ENCODE measurements around the gene ARHGAP42.

Gene ARHGAP42

GRCh38 chr11:100735949-100736675, 49.0 kb downstream of the ARHGAP42 start:
- no peaks in the 10 kb centered on the region for H3K9me3 ChIP-seq (ENCODE audit: control insufficient read depth, insufficient read depth, low read length)
- H4K20me1 ChIP-seq (ENCODE audit: control insufficient read depth, insufficient read depth, low read depth, low read length) = no peaks in the 10 kb centered on the region
- no peak overlapping the region for H3K4me2 ChIP-seq (ENCODE audit: low read length)
- no peak overlapping the region for H3K27ac ChIP-seq (ENCODE audit: low read depth, low read length)
- H3K9me2 ChIP-seq (replicated peaks; ENCODE audit: control insufficient read depth, low read length) = no peaks in the 10 kb centered on the region
- no peaks in the 10 kb centered on the region for H3K36me3 ChIP-seq (ENCODE audit: control insufficient read depth, low read length)
- TF ChIP-seq EZH2phosphoT487 (IDR thresholded peaks at IDR 0.05; ENCODE audit: borderline replicate concordance, low read length) = no peak
- no peak for TF ChIP-seq CTCF (IDR thresholded peaks at IDR 0.05; ENCODE audit: low read depth, low read length, poor library complexity, severe bottlenecking)
- H3K27me3 ChIP-seq (ENCODE audit: control insufficient read depth, low read length) = no peaks in the 10 kb centered on the region
- no peak overlapping the region for H3K4me3 ChIP-seq (ENCODE audit: low read length)
- H3F3A ChIP-seq (ENCODE audit: control insufficient read depth, insufficient read depth) = no peaks in the 10 kb centered on the region
- H3K79me2 ChIP-seq (ENCODE audit: control insufficient read depth, low read length) = no peaks in the 10 kb centered on the region
- peaks cover 18% of the 10 kb centered on the region for H3K4me1 ChIP-seq (ENCODE audit: control insufficient read depth, low read length)

- H3F3A ChIP-seq (ENCODE audit: control insufficient read depth, insufficient read depth) = no peaks in the 10 kb centered on the region
- no peaks in the 10 kb centered on the region for H3K9me3 ChIP-seq (ENCODE audit: control insufficient read depth, insufficient read depth, low read length)
- peaks cover 29% of the 10 kb centered on the region for H3K4me1 ChIP-seq (ENCODE audit: control insufficient read depth, low read length)
- no peaks in the 10 kb centered on the region for H4K20me1 ChIP-seq (ENCODE audit: control insufficient read depth, insufficient read depth, low read depth, low read length)
- no peak overlapping the region for H3K4me2 ChIP-seq (ENCODE audit: low read length)
- H3K27ac ChIP-seq (ENCODE audit: low read depth, low read length) = no peak overlapping the region
- no peaks in the 10 kb centered on the region for H3K79me2 ChIP-seq (ENCODE audit: control insufficient read depth, low read length)
- no peaks in the 10 kb centered on the region for H3K36me3 ChIP-seq (ENCODE audit: control insufficient read depth, low read length)
- no peak overlapping the region for H3K4me3 ChIP-seq (ENCODE audit: low read length)
- TF ChIP-seq EZH2phosphoT487 (IDR thresholded peaks at IDR 0.05; ENCODE audit: borderline replicate concordance, low read length) = no peak
- no peak for TF ChIP-seq CTCF (IDR thresholded peaks at IDR 0.05; ENCODE audit: low read depth, low read length, poor library complexity, severe bottlenecking)
- H3K9me2 ChIP-seq (replicated peaks; ENCODE audit: control insufficient read depth, low read length) = no peaks in the 10 kb centered on the region
- H3K27me3 ChIP-seq (ENCODE audit: control insufficient read depth, low read length) = no peaks in the 10 kb centered on the region
Observed at GRCh38 chr11:100738701-100739270, 51.7 kb downstream of the ARHGAP42 start.

- H3K36me3 ChIP-seq (ENCODE audit: control insufficient read depth, low read length) = no peaks in the 10 kb centered on the region
- peaks cover 26% of the 10 kb centered on the region for H3K4me1 ChIP-seq (ENCODE audit: control insufficient read depth, low read length)
- no peak overlapping the region for H3K4me3 ChIP-seq (ENCODE audit: low read length)
- no peaks in the 10 kb centered on the region for H4K20me1 ChIP-seq (ENCODE audit: control insufficient read depth, insufficient read depth, low read depth, low read length)
- H3K27ac ChIP-seq (ENCODE audit: low read depth, low read length) = no peak overlapping the region
- H3K4me2 ChIP-seq (ENCODE audit: low read length) = no peak overlapping the region
- no peaks in the 10 kb centered on the region for H3K27me3 ChIP-seq (ENCODE audit: control insufficient read depth, low read length)
- TF ChIP-seq CTCF (IDR thresholded peaks at IDR 0.05; ENCODE audit: low read depth, low read length, poor library complexity, severe bottlenecking) (no peak), EZH2phosphoT487 (IDR thresholded peaks at IDR 0.05; ENCODE audit: borderline replicate concordance, low read length) (no peak)
- H3F3A ChIP-seq (ENCODE audit: control insufficient read depth, insufficient read depth) = no peaks in the 10 kb centered on the region
- no peaks in the 10 kb centered on the region for H3K9me2 ChIP-seq (replicated peaks; ENCODE audit: control insufficient read depth, low read length)
- no peaks in the 10 kb centered on the region for H3K9me3 ChIP-seq (ENCODE audit: control insufficient read depth, insufficient read depth, low read length)
- H3K79me2 ChIP-seq (ENCODE audit: control insufficient read depth, low read length) = no peaks in the 10 kb centered on the region
Observed at GRCh38 chr11:100739666-100740065, 52.6 kb downstream of the ARHGAP42 start.
